ENCODE results near the gene MYH13. TPM values are rescaled to one million over a fixed set of nuclear protein-coding genes. Genes with fewer than 3 reads are reported as not detected.

The MYH13 gene
- total RNA-seq, 1 experiment from 2014 or later, result not detected

DNA sequence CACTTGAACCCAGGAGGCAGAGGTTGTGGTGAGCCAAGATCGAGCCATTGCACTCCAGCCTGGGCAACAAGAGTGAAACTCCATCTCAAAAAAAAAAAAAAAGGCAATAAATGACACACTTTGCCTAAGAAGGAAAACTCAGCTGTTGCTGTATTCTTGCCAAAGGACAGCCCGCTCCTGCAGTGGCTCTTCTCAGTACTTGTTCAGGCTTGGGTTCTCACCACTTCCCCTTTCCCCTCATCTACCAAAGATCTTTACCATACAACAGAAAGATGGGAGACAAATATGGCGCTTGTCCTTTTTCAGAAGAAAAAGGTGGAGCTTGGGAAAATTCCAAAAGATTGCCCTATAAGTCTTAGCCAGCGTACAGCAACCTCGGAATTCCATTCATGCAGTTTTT, 58.5 kb downstream of the MYH13 start (continued):
- no peak for TF ChIP-seq ZNF532 (CRISPR knock-in tag; IDR thresholded peaks at IDR 0.05; ENCODE audit: borderline replicate concordance)
- TF ChIP-seq FOXP1 (CRISPR knock-in tag; IDR thresholded peaks at IDR 0.05; ENCODE audit: borderline replicate concordance), result no peak
- TF ChIP-seq TCF7 (CRISPR knock-in tag; IDR thresholded peaks at IDR 0.05; ENCODE audit: low read depth), result no peak
- TF ChIP-seq ZNF512 (CRISPR knock-in tag; IDR thresholded peaks at IDR 0.05; ENCODE audit: borderline replicate concordance), result no peak

- Mint-ChIP-seq H3K27me3 (ENCODE audit: low read depth) (peaks cover 11% of the 10 kb centered on the region), H3K4me1 (peaks cover 5% of the 10 kb centered on the region), H3K4me3 (no peak overlapping the region), H3K27ac (no peak overlapping the region), H3K36me3 (peaks cover 17% of the 10 kb centered on the region), H3K9me3 (peaks cover 29% of the 10 kb centered on the region)
- ATAC-seq (no peak), DNase-seq (ENCODE audit: low spot score) (peak; percentile 40)
- CTCF ChIA-PET, result interaction anchor here (1.2 to 6.0 kb wide), 2 partner anchors 17 to 316 kb away, joined by 3 to 21 read pairs; no protein-coding TSS in a partner anchor
- POLR2A ChIA-PET, result no interaction called here
- TF ChIP-seq HMGXB4 (CRISPR knock-in tag; IDR thresholded peaks at IDR 0.05) (no peak), PRRX2 (CRISPR knock-in tag; IDR thresholded peaks at IDR 0.05) (no peak), ZNF396 (CRISPR knock-in tag; IDR thresholded peaks at IDR 0.05; ENCODE audit: borderline replicate concordance) (no peak), JUN (CRISPR knock-in tag; IDR thresholded peaks at IDR 0.05) (no peak), SP1 (CRISPR knock-in tag; conservative IDR thresholded peaks at IDR 0.05) (no peak), RELA (CRISPR knock-in tag; IDR thresholded peaks at IDR 0.05; ENCODE audit: borderline replicate concordance) (no peak), NR1H2 (CRISPR knock-in tag; IDR thresholded peaks at IDR 0.05) (no peak), PRDM15 (CRISPR knock-in tag; IDR thresholded peaks at IDR 0.05) (no peak), ZNF416 (CRISPR knock-in tag; IDR thresholded peaks at IDR 0.05) (no peak)
- TF ChIP-seq, protein P1, sequence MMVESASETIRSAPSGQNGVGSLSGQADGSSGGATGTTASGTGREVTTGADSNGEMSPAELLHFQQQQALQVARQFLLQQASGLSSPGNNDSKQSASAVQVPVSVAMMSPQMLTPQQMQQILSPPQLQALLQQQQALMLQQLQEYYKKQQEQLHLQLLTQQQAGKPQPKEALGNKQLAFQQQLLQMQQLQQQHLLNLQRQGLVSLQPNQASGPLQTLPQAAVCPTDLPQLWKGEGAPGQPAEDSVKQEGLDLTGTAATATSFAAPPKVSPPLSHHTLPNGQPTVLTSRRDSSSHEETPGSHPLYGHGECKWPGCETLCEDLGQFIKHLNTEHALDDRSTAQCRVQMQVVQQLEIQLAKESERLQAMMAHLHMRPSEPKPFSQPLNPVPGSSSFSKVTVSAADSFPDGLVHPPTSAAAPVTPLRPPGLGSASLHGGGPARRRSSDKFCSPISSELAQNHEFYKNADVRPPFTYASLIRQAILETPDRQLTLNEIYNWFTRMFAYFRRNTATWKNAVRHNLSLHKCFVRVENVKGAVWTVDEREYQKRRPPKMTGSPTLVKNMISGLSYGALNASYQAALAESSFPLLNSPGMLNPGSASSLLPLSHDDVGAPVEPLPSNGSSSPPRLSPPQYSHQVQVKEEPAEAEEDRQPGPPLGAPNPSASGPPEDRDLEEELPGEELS (CRISPR knock-in tag; IDR thresholded peaks at IDR 0.05), result no peak
- TF ChIP-seq, protein P2, sequence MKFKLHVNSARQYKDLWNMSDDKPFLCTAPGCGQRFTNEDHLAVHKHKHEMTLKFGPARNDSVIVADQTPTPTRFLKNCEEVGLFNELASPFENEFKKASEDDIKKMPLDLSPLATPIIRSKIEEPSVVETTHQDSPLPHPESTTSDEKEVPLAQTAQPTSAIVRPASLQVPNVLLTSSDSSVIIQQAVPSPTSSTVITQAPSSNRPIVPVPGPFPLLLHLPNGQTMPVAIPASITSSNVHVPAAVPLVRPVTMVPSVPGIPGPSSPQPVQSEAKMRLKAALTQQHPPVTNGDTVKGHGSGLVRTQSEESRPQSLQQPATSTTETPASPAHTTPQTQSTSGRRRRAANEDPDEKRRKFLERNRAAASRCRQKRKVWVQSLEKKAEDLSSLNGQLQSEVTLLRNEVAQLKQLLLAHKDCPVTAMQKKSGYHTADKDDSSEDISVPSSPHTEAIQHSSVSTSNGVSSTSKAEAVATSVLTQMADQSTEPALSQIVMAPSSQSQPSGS (CRISPR knock-in tag; IDR thresholded peaks at IDR 0.05; ENCODE audit: borderline replicate concordance, low read depth), result no peak
- TF ChIP-seq, protein P3, sequence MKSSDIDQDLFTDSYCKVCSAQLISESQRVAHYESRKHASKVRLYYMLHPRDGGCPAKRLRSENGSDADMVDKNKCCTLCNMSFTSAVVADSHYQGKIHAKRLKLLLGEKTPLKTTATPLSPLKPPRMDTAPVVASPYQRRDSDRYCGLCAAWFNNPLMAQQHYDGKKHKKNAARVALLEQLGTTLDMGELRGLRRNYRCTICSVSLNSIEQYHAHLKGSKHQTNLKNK (CRISPR knock-in tag; IDR thresholded peaks at IDR 0.05), result no peak
Measured at GRCh38 chr17:10313037-10313672, 59.7 kb downstream of the MYH13 start.
